GM21515 (cell line): ENCODE data around the gene BDH1.

Experiments
- ATAC-seq: cut with Tn5 transposase; IDR thresholded peaks from one replicate; pipeline ENCODE4 v1.9.1; 2021; ENCODE audit not compliant: unreplicated experiment

BDH1 gene

GRCh38 chr3:197549261-197549885, 6.4 kb downstream of the BDH1 start:
- ATAC-seq = no peak

- no peak for ATAC-seq
Measured at GRCh38 chr3:197547306-197548011, 8.3 kb downstream of the BDH1 start.

GRCh38 chr3:197546307-197547085, 9.3 kb downstream of the BDH1 start:
- ATAC-seq = no peak

GRCh38 chr3:197545571-197545970, 10.2 kb downstream of the BDH1 start:
- ATAC-seq = no peak

GRCh38 chr3:197545101-197545500, 10.7 kb downstream of the BDH1 start:
- ATAC-seq = no peak

- no peak for ATAC-seq
Measured at GRCh38 chr3:197542741-197543454, 12.9 kb downstream of the BDH1 start.

- ATAC-seq = no peak
Measured at GRCh38 chr3:197541756-197542539, 13.8 kb downstream of the BDH1 start.

GRCh38 chr3:197540961-197541377, 14.8 kb downstream of the BDH1 start:
- no peak for ATAC-seq

GRCh38 chr3:197539651-197540051, 16.1 kb downstream of the BDH1 start:
- no peak for ATAC-seq

- ATAC-seq = no peak
Measured at GRCh38 chr3:197533927-197534725, 21.6 kb downstream of the BDH1 start.

- ATAC-seq = no peak
Measured at GRCh38 chr3:197533396-197533795, 22.4 kb downstream of the BDH1 start.

- ATAC-seq = no peak
Measured at GRCh38 chr3:197532388-197532787, 23.4 kb downstream of the BDH1 start.

GRCh38 chr3:197528190-197528589, 27.6 kb downstream of the BDH1 start:
- ATAC-seq = no peak

GRCh38 chr3:197527569-197527968, 28.2 kb downstream of the BDH1 start:
- ATAC-seq = no peak

GRCh38 chr3:197525706-197526105, 30.1 kb downstream of the BDH1 start:
- no peak for ATAC-seq

GRCh38 chr3:197524128-197524527, 31.6 kb downstream of the BDH1 start:
- no peak for ATAC-seq

GRCh38 chr3:197523526-197523925, 32.2 kb downstream of the BDH1 start:
- ATAC-seq = no peak

- no peak for ATAC-seq
Measured at GRCh38 chr3:197522881-197523441, 32.8 kb downstream of the BDH1 start.

- ATAC-seq = no peak
Measured at GRCh38 chr3:197522183-197522715, 33.5 kb downstream of the BDH1 start.
